ENCODE measurements around the gene SYNM. TPM values are rescaled to one million over a fixed set of nuclear protein-coding genes. Genes with fewer than 3 reads are reported as not detected.

SYNM gene
- total and polyA plus RNA-seq, 8 donors: 4.0 to 469 (median 146) TPM

DNA sequence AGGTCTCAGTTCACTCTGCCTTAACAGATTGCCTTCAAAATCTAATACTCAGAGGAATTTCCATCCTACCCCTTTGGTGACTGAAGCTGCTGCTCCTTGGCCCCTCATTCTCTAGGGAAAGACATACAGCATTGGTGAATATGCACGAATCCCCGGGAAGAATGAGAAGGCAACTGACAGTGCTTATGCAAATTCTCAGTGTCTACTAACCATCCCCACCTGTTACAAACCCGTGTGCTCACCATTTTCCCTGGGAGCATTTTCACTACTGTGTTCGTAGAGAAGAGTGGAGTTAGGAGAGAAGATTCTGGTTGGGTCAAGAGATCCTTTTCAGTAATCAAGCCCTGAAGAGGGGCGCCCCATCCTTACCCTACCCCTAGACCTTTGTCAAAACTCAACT, 37.7 kb downstream of the SYNM start:
- no peak for DNase-seq
- TF ChIP-seq POLR2A (IDR thresholded peaks at IDR 0.05) (no peak), EP300 (IDR thresholded peaks at IDR 0.05) (no peak), POLR2AphosphoS5 (IDR thresholded peaks at IDR 0.05) (no peak)
- TF ChIP-seq, protein P1, sequence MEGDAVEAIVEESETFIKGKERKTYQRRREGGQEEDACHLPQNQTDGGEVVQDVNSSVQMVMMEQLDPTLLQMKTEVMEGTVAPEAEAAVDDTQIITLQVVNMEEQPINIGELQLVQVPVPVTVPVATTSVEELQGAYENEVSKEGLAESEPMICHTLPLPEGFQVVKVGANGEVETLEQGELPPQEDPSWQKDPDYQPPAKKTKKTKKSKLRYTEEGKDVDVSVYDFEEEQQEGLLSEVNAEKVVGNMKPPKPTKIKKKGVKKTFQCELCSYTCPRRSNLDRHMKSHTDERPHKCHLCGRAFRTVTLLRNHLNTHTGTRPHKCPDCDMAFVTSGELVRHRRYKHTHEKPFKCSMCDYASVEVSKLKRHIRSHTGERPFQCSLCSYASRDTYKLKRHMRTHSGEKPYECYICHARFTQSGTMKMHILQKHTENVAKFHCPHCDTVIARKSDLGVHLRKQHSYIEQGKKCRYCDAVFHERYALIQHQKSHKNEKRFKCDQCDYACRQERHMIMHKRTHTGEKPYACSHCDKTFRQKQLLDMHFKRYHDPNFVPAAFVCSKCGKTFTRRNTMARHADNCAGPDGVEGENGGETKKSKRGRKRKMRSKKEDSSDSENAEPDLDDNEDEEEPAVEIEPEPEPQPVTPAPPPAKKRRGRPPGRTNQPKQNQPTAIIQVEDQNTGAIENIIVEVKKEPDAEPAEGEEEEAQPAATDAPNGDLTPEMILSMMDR (IDR thresholded peaks at IDR 0.05): no peak
- Histone ChIP-seq H3K9me3 (no peaks in the 10 kb centered on the region), H3K27ac (peak overlapping the region in 3 of 5 donors; percentile 57 to 96 (median 69)), H3K4me1 (peaks cover 0 to 60% (median 14%) of the 10 kb centered on the region in 4 donors), H3K4me3 (no peak overlapping the region), H3K36me3 (peaks cover under 1 to 22% (median 16%) of the 10 kb centered on the region in 4 donors), H3K27me3 (no peaks in the 10 kb centered on the region)
- 75 to 85% (median 81%) methylated on average over 5 of the region's 5 CpGs for WGBS, 5 donors
- intact Hi-C loops (cut with DNase I; ENCODE audit: low total_unique reads): no loop called here

DNA sequence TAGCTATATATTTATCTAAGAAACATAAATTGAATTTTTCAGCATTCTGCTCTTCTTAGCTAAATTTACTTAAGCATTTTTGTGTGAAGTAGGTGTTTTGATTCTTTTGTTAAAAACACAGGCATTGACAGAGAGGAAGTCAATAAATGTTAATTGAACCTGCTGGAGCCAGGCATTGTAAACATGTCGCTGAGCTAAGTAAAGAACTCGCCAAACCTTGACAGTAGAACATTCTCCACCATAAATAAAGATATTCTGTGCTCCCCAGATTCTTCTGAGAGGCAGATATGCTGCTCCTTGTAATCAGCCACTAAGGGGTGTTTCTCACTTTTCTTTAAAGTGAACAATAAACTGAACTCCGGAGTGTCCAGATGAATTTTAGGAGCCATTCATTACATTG, 38.4 kb downstream of the SYNM start:
- WGBS, 5 donors: 36 to 51% (median 49%) methylated on average over 3 of the region's 3 CpGs
- intact Hi-C loops (cut with DNase I; ENCODE audit: low total_unique reads): no loop called here
- DNase-seq: no peak

DNA sequence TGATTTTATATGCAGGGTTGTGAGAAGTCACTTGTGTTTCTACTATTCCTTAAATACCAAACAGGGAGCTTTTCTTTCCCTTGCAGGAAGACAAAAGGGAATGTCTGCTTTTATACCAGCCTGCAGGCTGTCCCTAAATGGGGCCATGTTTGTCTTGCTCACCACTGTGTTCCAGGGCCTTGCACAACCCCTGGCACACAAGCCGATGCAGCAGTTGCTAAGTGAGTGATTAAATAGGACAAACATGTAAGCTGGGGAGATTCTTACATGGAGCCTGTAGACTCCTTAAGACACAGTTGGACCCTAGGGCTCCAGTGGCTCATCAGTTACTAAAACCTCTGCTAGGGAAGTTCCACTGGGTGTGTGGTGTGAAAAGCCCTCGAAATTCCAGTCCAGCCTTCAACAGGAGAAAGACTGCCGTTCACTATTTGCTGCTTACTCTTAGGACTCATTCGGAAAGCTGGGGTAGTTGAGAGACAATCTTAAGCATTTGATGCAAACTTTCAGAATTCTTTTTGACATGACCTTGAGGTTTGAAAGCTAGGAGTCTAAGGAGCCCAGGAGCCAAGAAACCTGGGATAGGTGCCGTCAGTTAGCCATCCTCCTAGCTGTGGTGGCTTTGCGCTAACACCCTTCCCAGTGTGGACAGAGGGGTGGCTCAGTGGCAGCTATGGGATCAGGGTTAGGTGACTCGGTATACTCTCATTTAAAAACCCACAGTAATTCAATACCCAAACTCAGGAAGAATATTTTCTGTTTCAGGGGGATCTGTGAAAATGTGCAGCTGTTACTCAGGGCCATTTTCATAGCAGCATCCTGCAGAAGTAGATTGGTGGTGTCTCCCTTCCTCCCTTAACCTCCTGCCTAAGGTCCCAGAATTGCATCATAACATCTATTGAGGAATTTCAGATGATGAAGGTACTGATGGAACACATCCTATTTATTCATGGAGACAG, 39.1 kb downstream of the SYNM start:
- H3K4me3 ChIP-seq: no peak overlapping the region
- peaks cover 0 to 21% (median 8%) of the 10 kb centered on the region in 4 donors for H3K36me3 ChIP-seq
- intact Hi-C loops (cut with DNase I; ENCODE audit: low total_unique reads): no loop called here
- 77 to 84% (median 79%) methylated on average over 7 of the region's 7 CpGs for WGBS, 5 donors
- peaks cover 0 to 57% (median 14%) of the 10 kb centered on the region in 4 donors for H3K4me1 ChIP-seq
- TF ChIP-seq, protein P1 (IDR thresholded peaks at IDR 0.05): no peak
- TF ChIP-seq POLR2A (IDR thresholded peaks at IDR 0.05): no peak
- peak; percentile 60 to 87 (median 87) for TF ChIP-seq POLR2AphosphoS5 (IDR thresholded peaks at IDR 0.05)
- TF ChIP-seq EP300 (IDR thresholded peaks at IDR 0.05): peak; percentile 82
- DNase-seq: peak in 1 of 2 donors; percentile 39
- H3K27ac ChIP-seq: peak overlapping the region in 4 of 5 donors; percentile 57 to 96 (median 66)
- no peaks in the 10 kb centered on the region for H3K9me3 ChIP-seq
- H3K27me3 ChIP-seq: no peaks in the 10 kb centered on the region

More for the DNA sequence above, 38.4 kb downstream of the SYNM start:
- Histone ChIP-seq H3K27ac (peak overlapping the region in 4 of 5 donors; percentile 57 to 96 (median 66)), H3K4me3 (no peak overlapping the region), H3K36me3 (peaks cover 0 to 21% (median 11%) of the 10 kb centered on the region in 4 donors), H3K27me3 (no peaks in the 10 kb centered on the region), H3K4me1 (peaks cover 0 to 60% (median 14%) of the 10 kb centered on the region in 4 donors), H3K9me3 (no peaks in the 10 kb centered on the region)
- TF ChIP-seq EP300 (IDR thresholded peaks at IDR 0.05) (no peak), POLR2A (IDR thresholded peaks at IDR 0.05) (no peak), POLR2AphosphoS5 (IDR thresholded peaks at IDR 0.05) (no peak)
- TF ChIP-seq, protein P1 (IDR thresholded peaks at IDR 0.05): no peak

DNA sequence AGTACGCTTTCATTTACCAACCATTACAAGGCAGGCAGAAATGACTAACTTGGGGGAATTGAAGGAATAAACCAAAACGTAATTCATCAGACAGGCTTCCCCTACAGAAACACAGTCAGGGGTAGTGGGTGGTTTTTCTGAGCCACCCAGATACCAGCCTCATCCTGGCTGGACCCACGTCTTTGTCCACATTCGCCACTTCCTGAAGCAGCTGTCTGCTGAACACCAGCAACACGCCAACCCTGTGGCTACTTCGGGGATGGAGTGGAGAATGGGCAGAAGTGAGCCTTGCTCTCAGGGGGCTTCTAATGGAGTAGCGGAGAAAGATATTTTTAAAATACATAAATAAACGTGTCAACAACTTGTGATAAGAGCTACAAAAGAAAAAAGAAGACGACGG, 40.1 kb downstream of the SYNM start:
- peaks cover 0 to 61% (median 17%) of the 10 kb centered on the region in 4 donors for H3K4me1 ChIP-seq
- DNase-seq: no peak
- H3K36me3 ChIP-seq: peaks cover 0 to 28% (median 18%) of the 10 kb centered on the region in 4 donors
- peak overlapping the region in 4 of 5 donors; percentile 28 to 96 (median 63) for H3K27ac ChIP-seq
- no peak for TF ChIP-seq POLR2AphosphoS5 (IDR thresholded peaks at IDR 0.05)
- TF ChIP-seq, protein P1 (IDR thresholded peaks at IDR 0.05): no peak
- 85 to 89% (median 87%) methylated on average over 10 of the region's 10 CpGs for WGBS, 5 donors
- H3K27me3 ChIP-seq: no peaks in the 10 kb centered on the region
- H3K4me3 ChIP-seq: no peak overlapping the region
- intact Hi-C loops (cut with DNase I; ENCODE audit: low total_unique reads): no loop called here
- H3K9me3 ChIP-seq: no peaks in the 10 kb centered on the region
